ENCODE measurements around the gene FBXW7.

FBXW7 gene

GRCh38 chr4:152464030-152464823 is 71.7 kb downstream of the FBXW7 start:
- no peak for DNase-seq

GRCh38 chr4:152463562-152463961 is 72.3 kb downstream of the FBXW7 start:
- DNase-seq: no peak

GRCh38 chr4:152462695-152463094 is 73.2 kb downstream of the FBXW7 start:
- no peak for DNase-seq

- DNase-seq: no peak
These were observed 73.8 kb downstream of the FBXW7 start for GRCh38 chr4:152462047-152462446.

GRCh38 chr4:152460488-152460887 is 75.4 kb downstream of the FBXW7 start:
- DNase-seq: no peak

GRCh38 chr4:152459326-152459725 is 76.6 kb downstream of the FBXW7 start:
- no peak for DNase-seq

- DNase-seq: no peak
These were observed 77.0 kb downstream of the FBXW7 start for GRCh38 chr4:152458801-152459302.

GRCh38 chr4:152456609-152457008 is 79.3 kb downstream of the FBXW7 start:
- DNase-seq: no peak

GRCh38 chr4:152455311-152455710 is 80.6 kb downstream of the FBXW7 start:
- no peak for DNase-seq

GRCh38 chr4:152454398-152455011 is 81.4 kb downstream of the FBXW7 start:
- peak; percentile 35 for DNase-seq

- DNase-seq: no peak
These were observed 84.4 kb downstream of the FBXW7 start for GRCh38 chr4:152451496-152451895.

GRCh38 chr4:152448854-152449253 is 87.0 kb downstream of the FBXW7 start:
- DNase-seq: no peak

- no peak for DNase-seq
These were observed 87.7 kb downstream of the FBXW7 start for GRCh38 chr4:152448038-152448707.

GRCh38 chr4:152443859-152444258 is 92.0 kb downstream of the FBXW7 start:
- DNase-seq: no peak

GRCh38 chr4:152437561-152437960 is 98.3 kb downstream of the FBXW7 start:
- no peak for DNase-seq

- no peak for DNase-seq
These were observed 99.5 kb downstream of the FBXW7 start for GRCh38 chr4:152436384-152436783.

GRCh38 chr4:152434011-152434410 is 101.9 kb downstream of the FBXW7 start:
- no peak for DNase-seq

- DNase-seq: no peak
These were observed 104.1 kb downstream of the FBXW7 start for GRCh38 chr4:152431784-152432183.

GRCh38 chr4:152431291-152431690 is 104.6 kb downstream of the FBXW7 start:
- no peak for DNase-seq

GRCh38 chr4:152430507-152430906 is 105.4 kb downstream of the FBXW7 start:
- no peak for DNase-seq

- DNase-seq: no peak
These were observed 107.9 kb downstream of the FBXW7 start for GRCh38 chr4:152427981-152428380.

- DNase-seq: no peak
These were observed 110.9 kb downstream of the FBXW7 start for GRCh38 chr4:152424977-152425376.

GRCh38 chr4:152424396-152424795 is 111.5 kb downstream of the FBXW7 start:
- no peak for DNase-seq

- no peak for DNase-seq
These were observed 113.0 kb downstream of the FBXW7 start for GRCh38 chr4:152422817-152423320.
